H1 (cell line): ENCODE measurements around the gene IGFALS. TPM values are rescaled to one million over a fixed set of nuclear protein-coding genes. Genes with fewer than 3 reads are reported as not detected.

Experiments
- BRCA1 ChIP-seq: IDR thresholded peaks from 2 replicates; pipeline ENCODE4 v1.6.1; 2012; ENCODE audit warnings: low read depth, low read length, improper control_type of control experiment
- CTBP2 ChIP-seq: IDR thresholded peaks from 2 replicates; pipeline ENCODE4 v1.7.0; 2011; ENCODE audit warnings: borderline replicate concordance, mild to moderate bottlenecking, moderate library complexity, mixed read lengths, low read length; ENCODE audit not compliant: insufficient read depth, insufficient read length
- CTCF ChIP-seq, 3 experiments: IDR thresholded peaks; 1 replicate in 2 of 3; 2 replicates in 1 of 3; pipeline versions ENCODE4 v1.5.1 to v1.6.1; 2011; ENCODE audit warnings: low read length in 3 of 3, mild to moderate bottlenecking in 3 of 3, inconsistent platforms in 2 of 3, low read depth in 1 of 3, moderate library complexity in 1 of 3; ENCODE audit not compliant: insufficient read depth in 1 of 3; ENCODE audit errors: control extremely low read depth in 1 of 3
- JUN ChIP-seq: IDR thresholded peaks from 2 replicates; pipeline ENCODE4 v1.6.1; 2011; ENCODE audit warnings: low read depth, mild to moderate bottlenecking, improper control_type of control experiment, low read length
- KDM4A ChIP-seq: IDR thresholded peaks from one replicate; pipeline ENCODE4 v1.7.1; 2012; ENCODE audit warnings: low read depth, mild to moderate bottlenecking, moderate library complexity, low read length, inconsistent platforms; ENCODE audit not compliant: severe bottlenecking
- NANOG ChIP-seq: IDR thresholded peaks from 2 replicates; pipeline ENCODE4 v1.6.1; 2011; ENCODE audit warnings: low read length, low read depth, mild to moderate bottlenecking, inconsistent platforms; ENCODE audit not compliant: insufficient read depth, poor library complexity, severe bottlenecking
- SIN3A ChIP-seq, 2 experiments: IDR thresholded peaks in 1 of 2; conservative IDR thresholded peaks in 1 of 2; 2 replicates each; pipeline ENCODE4 v1.6.1; 2011 to 2012; ENCODE audit warnings: low read length in 2 of 2, improper control_type of control experiment in 1 of 2, low read depth in 1 of 2, mild to moderate bottlenecking in 1 of 2
- YY1 ChIP-seq: IDR thresholded peaks from 2 replicates; pipeline ENCODE4 v1.6.1; 2011; ENCODE audit warnings: low read depth, mild to moderate bottlenecking, low read length
- polyA plus RNA-seq, 7 experiments: library from polyadenylated mRNA; depleted of rRNA in 3 of 7; stranded (reverse) in 5 of 7; unstranded in 2 of 7; fragments of >200 nt in 5 of 7; fragments of 200-250 nt in 2 of 7; gene quantifications; 1 replicate in 5 of 7; 2 replicates in 1 of 7; 4 replicates in 1 of 7; pipeline versions ENCODE4 v1.2.1 to v1.2.3, GENCODE V29; 2011 to 2013; ENCODE audit warnings: missing spikeins in 2 of 7, mixed read lengths in 2 of 7
- total RNA-seq: library from RNA; stranded (reverse); fragmentation: NEBNext Ultra II Directional; extraction: Animal tissue kit (Norgen Biotek cat#: 25700); gene quantifications from 2 replicates; pipeline ENCODE4 v1.2.1, GENCODE V29; 2021

IGFALS gene
- total and polyA plus RNA-seq, 2 of the 8 experiments (the other 6 are each of a cell fraction or from before 2014, with no cell fraction given), result not detected

GRCh38 chr16:1825864-1826690 is 32.6 kb upstream of the IGFALS start (continued):
- peak; percentile 64 for TF ChIP-seq CTBP2
- TF ChIP-seq BRCA1, result no peak
- TF ChIP-seq NANOG, result no peak
- peak; percentile 8 to 80; a peak in 1 of 4 replicates for TF ChIP-seq SIN3A (conservative IDR thresholded peaks at IDR 0.05 in 1 of 2, IDR thresholded peaks at IDR 0.05 in 1 of 2; ENCODE audit: low read depth in 1 of 2, low read length in 2 of 2)
- TF ChIP-seq YY1, result 0 out of 2 replicates have a peak, but pooled peaks have one; percentile 22
- no peak for TF ChIP-seq JUN
- TF ChIP-seq CTCF (IDR thresholded peaks at IDR 0.05; ENCODE audit: control extremely low read depth in 1 of 3, insufficient read depth in 1 of 3, low read depth in 1 of 3, low read length in 3 of 3), result no peak
- TF ChIP-seq KDM4A, result no peak
